K562 (cell line): ENCODE data around the gene MMP27. TPM values are rescaled to one million over a fixed set of nuclear protein-coding genes. Genes with fewer than 3 reads are reported as not detected.

ENCODE experiments used
- ATAC-seq: fragments of 200-7000 bp; cut with Tn5 transposase; 3 replicates; pipeline ENCODE4 v1.9.1; 2020; ENCODE audit warnings: moderate library complexity
- BruUV-seq: library from RNA; stranded (reverse); fragments of 400-500 nt; replicated peaks from 2 replicates; lab custom pipeline; 2021; lab: Mats Ljungman, UMichigan
- CTCF ChIA-PET: fragments of 300-600 bp; formaldehyde crosslinking; extraction: SDS; loops from one replicate; lab custom pipeline; 2021; ENCODE audit warnings: low intra/inter-chr PET ratio; lab: Yijun Ruan, JAX
- POLR2A ChIA-PET: fragments of 300-600, 350-650 bp; sonication (Branson Sonifier 250); formaldehyde crosslinking; extraction: SDS; loops from one replicate; lab custom pipeline; 2021; ENCODE audit warnings: antibody characterized with exemption, inconsistent platforms; lab: Yijun Ruan, JAX
- DNase-seq, 4 experiments: peaks; one replicate each; pipeline versions ENCODE4 v3.0.0 to v3.0.0-alpha.2; 2011 to 2018; ENCODE audit warnings: low spot score in 3 of 4, mixed read lengths in 3 of 4; ENCODE audit errors: extremely low read depth in 1 of 4
- FAIRE-seq: peaks from 2 replicates; lab custom pipeline; 2011; peaks lifted over from hg19 to GRCh38; lab: Jason Lieb, UNC
- H2AFZ ChIP-seq: 2 replicates; pipeline ENCODE4 v1.6.0; 2011; ENCODE audit warnings: low read depth, low read length, control low read depth, inconsistent platforms
- H3K27ac ChIP-seq: fragments of 200-600 bp; 3 replicates; pipeline ENCODE4 v1.8.0; 2011; ENCODE audit warnings: low read depth, mild to moderate bottlenecking, control low read depth, inconsistent platforms, low read length, moderate library complexity, mixed read lengths; ENCODE audit errors: extremely low read depth
- H3K27me3 ChIP-seq, 2 experiments: fragments of 300-600 bp in 1 of 2; 2 replicates in 1 of 2; 3 replicates in 1 of 2; pipeline versions ENCODE4 v1.6.0 to v1.8.0; 2011; ENCODE audit warnings: inconsistent platforms in 2 of 2, low read length in 2 of 2, mild to moderate bottlenecking in 1 of 2, mixed read lengths in 1 of 2, moderate library complexity in 1 of 2; ENCODE audit not compliant: control insufficient read depth in 2 of 2, insufficient read depth in 2 of 2
- H3K36me3 ChIP-seq: fragments of 300-600 bp; 3 replicates; pipeline ENCODE4 v1.8.0; 2011; ENCODE audit warnings: mild to moderate bottlenecking, low read length, inconsistent platforms; ENCODE audit not compliant: control insufficient read depth, insufficient read depth
- H3K4me1 ChIP-seq, 2 experiments: fragments of 200-600 bp in 1 of 2; replicated peaks in 1 of 2; 2 replicates in 1 of 2; 3 replicates in 1 of 2; pipeline versions ENCODE4 v1.5.1 to v1.8.0; 2011; ENCODE audit warnings: inconsistent platforms in 2 of 2, low read length in 2 of 2, mild to moderate bottlenecking in 1 of 2, mixed read lengths in 1 of 2, moderate library complexity in 1 of 2; ENCODE audit not compliant: control insufficient read depth in 2 of 2, insufficient read depth in 2 of 2
- H3K4me2 ChIP-seq: 2 replicates; pipeline ENCODE4 v1.6.1; 2011; ENCODE audit warnings: low read length, control low read depth, inconsistent platforms, mixed read lengths; ENCODE audit not compliant: insufficient read depth
- H3K4me3 ChIP-seq: fragments of 200-600 bp; sonication (generic), shearing (Covaris generic); 2 replicates; pipeline ENCODE4 v1.5.1; 2016; ENCODE audit warnings: control low read depth, inconsistent platforms
- H3K79me2 ChIP-seq: fragments of 200-600 bp; 3 replicates; pipeline ENCODE4 v1.8.0; 2011; ENCODE audit warnings: low read length, inconsistent platforms; ENCODE audit not compliant: control insufficient read depth, insufficient read depth
- H3K9ac ChIP-seq, 2 experiments: 2 replicates each; pipeline versions ENCODE4 v1.6.0 to v1.6.1; 2011; ENCODE audit warnings: low read depth in 2 of 2, low read length in 2 of 2, control low read depth in 1 of 2, inconsistent platforms in 1 of 2, mild to moderate bottlenecking in 1 of 2, mixed read lengths in 1 of 2; ENCODE audit not compliant: insufficient read depth in 1 of 2
- H3K9me1 ChIP-seq: one replicate; pipeline ENCODE4 v1.6.0; 2011; ENCODE audit warnings: inconsistent platforms, mild to moderate bottlenecking, low read length, moderate library complexity; ENCODE audit not compliant: control insufficient read depth, insufficient read depth
- H3K9me3 ChIP-seq: replicated peaks from 2 replicates; pipeline ENCODE4 v1.5.1; 2011; ENCODE audit warnings: low read depth, low read length, inconsistent platforms; ENCODE audit not compliant: control insufficient read depth, insufficient read depth
- H4K20me1 ChIP-seq: replicated peaks from 2 replicates; pipeline ENCODE4 v1.6.1; 2011; ENCODE audit warnings: low read length, inconsistent platforms, mixed read lengths; ENCODE audit not compliant: control insufficient read depth, insufficient read depth
- GATA2 ChIP-seq: sonication (generic); formaldehyde crosslinking; IDR thresholded peaks from 2 replicates; pipeline ENCODE4 v1.4.0; 2020; ENCODE audit warnings: mild to moderate bottlenecking, missing genetic modification reagents
- HES1 ChIP-seq: fragments of 450-650 bp; IDR thresholded peaks from 2 replicates; pipeline ENCODE4 v1.6.1; 2016; ENCODE audit warnings: low read depth, mild to moderate bottlenecking, moderate library complexity
- HNRNPK ChIP-seq: fragments of 200-400 bp; formaldehyde crosslinking; IDR thresholded peaks from one replicate; pipeline ENCODE4 v1.6.1; 2018; ENCODE audit warnings: mild to moderate bottlenecking, low read depth, low read length; ENCODE audit not compliant: poor library complexity, severe bottlenecking
- KLF1 ChIP-seq: fragments of 450-650 bp; IDR thresholded peaks from 2 replicates; pipeline ENCODE4 v1.6.1; 2016; ENCODE audit warnings: missing genetic modification characterization, missing compliant biosample characterization
- MITF ChIP-seq: IDR thresholded peaks from 2 replicates; pipeline ENCODE4 v1.6.1; 2014; ENCODE audit warnings: antibody characterized with exemption
- PPARD ChIP-seq: fragments of 250-450 bp; sonication (Bioruptor Pico); IDR thresholded peaks from 2 replicates; pipeline ENCODE4 v1.8.0; 2022; ENCODE audit warnings: inconsistent platforms, mild to moderate bottlenecking, moderate library complexity
- SIRT6 ChIP-seq: IDR thresholded peaks from one replicate; pipeline ENCODE4 v1.6.1; 2012; ENCODE audit warnings: low read depth, mild to moderate bottlenecking, control low read depth, inconsistent platforms, low read length, moderate library complexity
- SMAD1 ChIP-seq: fragments of 150-350 bp; IDR thresholded peaks from 2 replicates; pipeline ENCODE4 v1.6.1; 2014; ENCODE audit warnings: low read length, low read depth; ENCODE audit not compliant: partially characterized antibody
- SP2 ChIP-seq: IDR thresholded peaks from 2 replicates; pipeline ENCODE4 v1.6.1; 2011; ENCODE audit warnings: mild to moderate bottlenecking, low read depth, low read length, moderate library complexity; ENCODE audit not compliant: poor library complexity, severe bottlenecking; ENCODE audit errors: extremely low read depth
- WGBS: fragments of 100-300 bp; shearing (Covaris generic); methylation state at CpG from one replicate; pipeline ENCODE4 v1.1.6; 2016; ENCODE audit warnings: low coverage, mixed read lengths; ENCODE audit not compliant: insufficient coverage; ENCODE audit errors: missing lambda C conversion rate; 5-methylcytosine and 5-hydroxymethylcytosine counted together
- in situ Hi-C: fragments of 300-500 bp; cut with MboI; formaldehyde crosslinking; loops from 4 replicates; pipeline ENCODE4 v1.15.0; 2018; ENCODE audit warnings: inconsistent platforms, mixed read lengths
- intact Hi-C: fragments of 100-400 bp; cut with micrococcal nuclease; formaldehyde crosslinking; loops from 2 replicates; pipeline ENCODE4 v1.14.2; 2022
- polyA plus RNA-seq, 8 experiments: library from polyadenylated mRNA; depleted of rRNA in 4 of 8; stranded (reverse) in 5 of 8; unstranded in 3 of 8; fragments of >200 nt; fragmentation: Nextera tagmentation in 2 of 8; fragmentation: Illumina TruSeq in 1 of 8; extraction: Ambion mirVana in 2 of 8; extraction: Trizol in 1 of 8; gene quantifications; 2 replicates each; pipeline versions ENCODE4 v1.2.1 to v1.2.3, GENCODE V29; 2011 to 2014; ENCODE audit warnings: inconsistent platforms in 1 of 8, missing spikeins in 1 of 8
- total RNA-seq, 7 experiments: library from RNA; depleted of rRNA in 6 of 7; stranded (reverse); fragments of >200 nt in 6 of 7; fragmentation: Illumina TruSeq in 2 of 7; extraction: Trizol in 2 of 7; gene quantifications; 2 replicates each; pipeline versions ENCODE4 v1.2.1 to v1.2.3, GENCODE V29; 2011 to 2021; ENCODE audit warnings: low replicate concordance in 1 of 7

MMP27 gene
- total and polyA plus RNA-seq, 9 of the 15 experiments (the other 6 are each of a cell fraction or from before 2014, with no cell fraction given): not detected

GRCh38 chr11:102724904-102725500 is 19.4 kb upstream of the MMP27 start, which contains the start of gene MMP8:
Gene MMP8, minus strand, starts transcription at chr11:102724954. Its CDS starts 99 bp downstream, at chr11:102724855.
- FAIRE-seq: no peak
- DNase-seq: no peak

More at GRCh38 chr11:102724904-102725500, 19.4 kb upstream of the MMP27 start, which contains the start of gene MMP8:
- H3K27ac ChIP-seq: no peak within 1 kb of the TSS
- H3K4me2 ChIP-seq: no peak within 1 kb of the TSS
- TF ChIP-seq HNRNPK (no peak), GATA2 (CRISPR knock-in tag) (no peak), HES1 (no peak), KLF1 (tag) (no peak), SP2 (no peak), SMAD1 (no peak), SIRT6 (no peak), PPARD (no peak), MITF (no peak)
- no peak within 1 kb of the TSS for H3K9ac ChIP-seq
- intact Hi-C loops (no loop called here), in situ Hi-C loops (no loop called here)
- H3K4me3 ChIP-seq: no peak within 1 kb of the TSS
- CTCF ChIA-PET: no interaction called here
- no peaks in the 10 kb centered on the region for H3K36me3 ChIP-seq
- no peaks in the 10 kb centered on the region for H4K20me1 ChIP-seq
- no peaks in the 10 kb centered on the region for H3K4me1 ChIP-seq
- BruUV-seq: no TSS peak
- H2AFZ ChIP-seq: no peak within 1 kb of the TSS
- no peaks in the 10 kb centered on the region for H3K9me3 ChIP-seq
- POLR2A ChIA-PET: no interaction called here
- no peaks in the 10 kb centered on the region for H3K79me2 ChIP-seq
- 0% methylated on average over 2 of the region's 2 CpGs for WGBS
- no peaks in the 10 kb centered on the region for H3K9me1 ChIP-seq
- ATAC-seq: no peak
- no peaks in the 10 kb centered on the region for H3K27me3 ChIP-seq
